HEK293 (cell line): ENCODE results near the gene ATAD1.

ENCODE experiments used
- BCL11B ChIP-seq: fragments of 450-650 bp; formaldehyde crosslinking; IDR thresholded peaks from 2 replicates; pipeline ENCODE4 v1.5.1; 2016; ENCODE audit warnings: low read depth, missing biosample characterization, missing genetic modification characterization
- TCF7L2 ChIP-seq: IDR thresholded peaks from 2 replicates; pipeline ENCODE4 v1.6.1; 2011; ENCODE audit warnings: low read depth, mild to moderate bottlenecking, inconsistent platforms, low read length, moderate library complexity, borderline replicate concordance
- ZFP3 ChIP-seq: fragments of 450-650 bp; formaldehyde crosslinking; IDR thresholded peaks from 2 replicates; pipeline ENCODE4 v1.5.1; 2016; ENCODE audit warnings: low read depth, missing biosample characterization, missing genetic modification characterization
- ZFP37 ChIP-seq: fragments of 450-650 bp; formaldehyde crosslinking; IDR thresholded peaks from 2 replicates; pipeline ENCODE4 v1.5.1; 2016; ENCODE audit warnings: missing biosample characterization, missing genetic modification characterization
- ZNF10 ChIP-seq: fragments of 450-650 bp; formaldehyde crosslinking; IDR thresholded peaks from 2 replicates; pipeline ENCODE4 v1.5.1; 2017; ENCODE audit warnings: missing biosample characterization, missing genetic modification characterization
- ZNF112 ChIP-seq: fragments of 450-650 bp; formaldehyde crosslinking; IDR thresholded peaks from 2 replicates; pipeline ENCODE4 v1.5.0; 2017; ENCODE audit warnings: missing biosample characterization, missing genetic modification characterization
- ZNF157 ChIP-seq: fragments of 450-650 bp; formaldehyde crosslinking; IDR thresholded peaks from 2 replicates; pipeline ENCODE4 v1.5.1; 2016; ENCODE audit warnings: missing biosample characterization, missing genetic modification characterization
- ZNF202 ChIP-seq: fragments of 450-650 bp; formaldehyde crosslinking; IDR thresholded peaks from 2 replicates; pipeline ENCODE4 v1.5.1; 2016; ENCODE audit warnings: missing biosample characterization, missing genetic modification characterization, borderline replicate concordance
- ZNF221 ChIP-seq: fragments of 450-650 bp; formaldehyde crosslinking; IDR thresholded peaks from 2 replicates; pipeline ENCODE4 v1.5.1; 2017; ENCODE audit warnings: missing biosample characterization, missing genetic modification characterization, borderline replicate concordance
- ZNF248 ChIP-seq: fragments of 450-650 bp; formaldehyde crosslinking; IDR thresholded peaks from 2 replicates; pipeline ENCODE4 v1.5.1; 2017; ENCODE audit warnings: missing biosample characterization, missing genetic modification characterization
- ZNF302 ChIP-seq: fragments of 450-650 bp; formaldehyde crosslinking; IDR thresholded peaks from 2 replicates; pipeline ENCODE4 v1.5.1; 2016; ENCODE audit warnings: missing biosample characterization, missing genetic modification characterization, low read depth
- ZNF521 ChIP-seq: fragments of 450-650 bp; formaldehyde crosslinking; IDR thresholded peaks from 2 replicates; pipeline ENCODE4 v1.5.1; 2017; ENCODE audit warnings: missing biosample characterization, mild to moderate bottlenecking, missing genetic modification characterization
- ZNF548 ChIP-seq: fragments of 450-650 bp; formaldehyde crosslinking; IDR thresholded peaks from 2 replicates; pipeline ENCODE4 v1.5.1; 2016; ENCODE audit warnings: missing biosample characterization, missing genetic modification characterization
- ZNF596 ChIP-seq: fragments of 450-650 bp; IDR thresholded peaks from 2 replicates; pipeline ENCODE4 v1.5.0; 2018; ENCODE audit warnings: missing biosample characterization, mild to moderate bottlenecking, missing genetic modification characterization, moderate library complexity
- ZNF701 ChIP-seq: fragments of 450-650 bp; formaldehyde crosslinking; IDR thresholded peaks from 2 replicates; pipeline ENCODE4 v1.5.1; 2016; ENCODE audit warnings: missing biosample characterization, missing genetic modification characterization
- ZNF785 ChIP-seq: fragments of 450-650 bp; formaldehyde crosslinking; IDR thresholded peaks from 2 replicates; pipeline ENCODE4 v1.5.1; 2016; ENCODE audit warnings: missing biosample characterization, missing genetic modification characterization
- ZXDB ChIP-seq: fragments of 450-650 bp; formaldehyde crosslinking; IDR thresholded peaks from 2 replicates; pipeline ENCODE4 v1.5.1; 2016; ENCODE audit warnings: missing biosample characterization, missing genetic modification characterization
- TF ChIP-seq, protein P1 (sequence below): sonication (generic); formaldehyde crosslinking; IDR thresholded peaks from 2 replicates; pipeline ENCODE4 v1.8.1; 2022; ENCODE audit warnings: mild to moderate bottlenecking, moderate library complexity, missing genetic modification reagents
- TF ChIP-seq, protein P2 (sequence below): fragments of 450-650 bp; formaldehyde crosslinking; IDR thresholded peaks from 2 replicates; pipeline ENCODE4 v1.5.1; 2017; ENCODE audit warnings: missing biosample characterization, missing genetic modification characterization
- TF ChIP-seq, protein P3 (sequence below): fragments of 450-650 bp; formaldehyde crosslinking; conservative IDR thresholded peaks from 2 replicates; pipeline ENCODE4 v1.5.1; 2016; ENCODE audit warnings: low read depth, missing biosample characterization, missing genetic modification characterization
- TF ChIP-seq, protein P4 (sequence below): fragments of 450-650 bp; IDR thresholded peaks from 2 replicates; pipeline ENCODE4 v1.5.1; 2018; ENCODE audit warnings: missing biosample characterization, missing genetic modification characterization
- TF ChIP-seq, protein P5 (sequence below): fragments of 450-650 bp; formaldehyde crosslinking; optimal IDR thresholded peaks from 2 replicates; pipeline ENCODE3; 2016; ENCODE audit warnings: missing biosample characterization, mild to moderate bottlenecking, missing genetic modification characterization
- TF ChIP-seq, protein P6 (sequence below): fragments of 450-650 bp; formaldehyde crosslinking; IDR thresholded peaks from 2 replicates; pipeline ENCODE4 v1.5.1; 2016; ENCODE audit warnings: missing biosample characterization, missing genetic modification characterization
- TF ChIP-seq, protein P7 (sequence below): fragments of 450-650 bp; formaldehyde crosslinking; IDR thresholded peaks from 2 replicates; pipeline ENCODE4 v1.5.0; 2017; ENCODE audit warnings: missing biosample characterization, missing genetic modification characterization, borderline replicate concordance

ATAD1 gene

DNA sequence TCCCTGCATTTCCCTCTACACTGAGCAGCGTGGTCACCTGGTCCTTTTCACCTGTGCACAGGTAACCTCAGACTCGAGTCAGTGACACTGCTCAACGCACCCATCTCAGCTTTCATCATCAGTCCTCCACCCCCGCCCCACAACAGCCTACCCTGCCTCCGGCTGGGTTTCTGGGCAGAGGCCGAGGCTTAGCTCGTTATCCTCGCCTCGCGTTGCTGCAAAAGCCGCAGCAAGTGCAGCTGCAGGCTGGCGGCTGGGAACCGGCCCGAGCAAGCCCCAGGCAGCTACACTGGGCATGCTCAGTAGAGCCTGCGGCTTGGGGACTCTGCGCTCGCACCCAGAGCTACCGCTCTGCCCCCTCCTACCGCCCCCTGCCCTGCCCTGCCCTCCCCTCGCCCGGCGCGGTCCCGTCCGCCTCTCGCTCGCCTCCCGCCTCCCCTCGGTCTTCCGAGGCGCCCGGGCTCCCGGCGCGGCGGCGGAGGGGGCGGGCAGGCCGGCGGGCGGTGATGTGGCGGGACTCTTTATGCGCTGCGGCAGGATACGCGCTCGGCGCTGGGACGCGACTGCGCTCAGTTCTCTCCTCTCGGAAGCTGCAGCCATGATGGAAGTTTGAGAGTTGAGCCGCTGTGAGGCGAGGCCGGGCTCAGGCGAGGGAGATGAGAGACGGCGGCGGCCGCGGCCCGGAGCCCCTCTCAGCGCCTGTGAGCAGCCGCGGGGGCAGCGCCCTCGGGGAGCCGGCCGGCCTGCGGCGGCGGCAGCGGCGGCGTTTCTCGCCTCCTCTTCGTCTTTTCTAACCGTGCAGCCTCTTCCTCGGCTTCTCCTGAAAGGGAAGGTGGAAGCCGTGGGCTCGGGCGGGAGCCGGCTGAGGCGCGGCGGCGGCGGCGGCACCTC is 45.3 kb upstream of the ATAD1 start, which contains the start of the genes KLLN and PTEN (continued):
- TF ChIP-seq ZNF248 (no peak), ZNF302 (tag by site-specific recombination) (no peak), ZNF548 (tag by site-specific recombination) (no peak), ZXDB (tag by site-specific recombination) (no peak), TCF7L2 (peak; percentile 33; the same call in 1 of the 2 replicates), ZNF112 (no peak), ZNF202 (tag by site-specific recombination) (no peak), ZFP3 (no peak), ZNF521 (no peak), ZNF157 (tag by site-specific recombination) (no peak), BCL11B (no peak), ZNF10 (no peak), ZNF221 (tag by site-specific recombination) (no peak), ZNF596 (tag by site-specific recombination) (peak; percentile 77), ZFP37 (tag by site-specific recombination) (no peak), ZNF701 (tag by site-specific recombination) (no peak), ZNF785 (no peak; the same call in 1 of the 2 replicates)
- TF ChIP-seq, protein P1, sequence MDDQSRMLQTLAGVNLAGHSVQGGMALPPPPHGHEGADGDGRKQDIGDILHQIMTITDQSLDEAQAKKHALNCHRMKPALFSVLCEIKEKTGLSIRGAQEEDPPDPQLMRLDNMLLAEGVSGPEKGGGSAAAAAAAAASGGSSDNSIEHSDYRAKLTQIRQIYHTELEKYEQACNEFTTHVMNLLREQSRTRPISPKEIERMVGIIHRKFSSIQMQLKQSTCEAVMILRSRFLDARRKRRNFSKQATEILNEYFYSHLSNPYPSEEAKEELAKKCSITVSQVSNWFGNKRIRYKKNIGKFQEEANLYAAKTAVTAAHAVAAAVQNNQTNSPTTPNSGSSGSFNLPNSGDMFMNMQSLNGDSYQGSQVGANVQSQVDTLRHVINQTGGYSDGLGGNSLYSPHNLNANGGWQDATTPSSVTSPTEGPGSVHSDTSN (CRISPR knock-in tag): peak; percentile 42; the same call in 1 of the 2 replicates
- TF ChIP-seq, protein P2, sequence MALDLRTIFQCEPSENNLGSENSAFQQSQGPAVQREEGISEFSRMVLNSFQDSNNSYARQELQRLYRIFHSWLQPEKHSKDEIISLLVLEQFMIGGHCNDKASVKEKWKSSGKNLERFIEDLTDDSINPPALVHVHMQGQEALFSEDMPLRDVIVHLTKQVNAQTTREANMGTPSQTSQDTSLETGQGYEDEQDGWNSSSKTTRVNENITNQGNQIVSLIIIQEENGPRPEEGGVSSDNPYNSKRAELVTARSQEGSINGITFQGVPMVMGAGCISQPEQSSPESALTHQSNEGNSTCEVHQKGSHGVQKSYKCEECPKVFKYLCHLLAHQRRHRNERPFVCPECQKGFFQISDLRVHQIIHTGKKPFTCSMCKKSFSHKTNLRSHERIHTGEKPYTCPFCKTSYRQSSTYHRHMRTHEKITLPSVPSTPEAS (tag by site-specific recombination): no peak
- TF ChIP-seq, protein P3, sequence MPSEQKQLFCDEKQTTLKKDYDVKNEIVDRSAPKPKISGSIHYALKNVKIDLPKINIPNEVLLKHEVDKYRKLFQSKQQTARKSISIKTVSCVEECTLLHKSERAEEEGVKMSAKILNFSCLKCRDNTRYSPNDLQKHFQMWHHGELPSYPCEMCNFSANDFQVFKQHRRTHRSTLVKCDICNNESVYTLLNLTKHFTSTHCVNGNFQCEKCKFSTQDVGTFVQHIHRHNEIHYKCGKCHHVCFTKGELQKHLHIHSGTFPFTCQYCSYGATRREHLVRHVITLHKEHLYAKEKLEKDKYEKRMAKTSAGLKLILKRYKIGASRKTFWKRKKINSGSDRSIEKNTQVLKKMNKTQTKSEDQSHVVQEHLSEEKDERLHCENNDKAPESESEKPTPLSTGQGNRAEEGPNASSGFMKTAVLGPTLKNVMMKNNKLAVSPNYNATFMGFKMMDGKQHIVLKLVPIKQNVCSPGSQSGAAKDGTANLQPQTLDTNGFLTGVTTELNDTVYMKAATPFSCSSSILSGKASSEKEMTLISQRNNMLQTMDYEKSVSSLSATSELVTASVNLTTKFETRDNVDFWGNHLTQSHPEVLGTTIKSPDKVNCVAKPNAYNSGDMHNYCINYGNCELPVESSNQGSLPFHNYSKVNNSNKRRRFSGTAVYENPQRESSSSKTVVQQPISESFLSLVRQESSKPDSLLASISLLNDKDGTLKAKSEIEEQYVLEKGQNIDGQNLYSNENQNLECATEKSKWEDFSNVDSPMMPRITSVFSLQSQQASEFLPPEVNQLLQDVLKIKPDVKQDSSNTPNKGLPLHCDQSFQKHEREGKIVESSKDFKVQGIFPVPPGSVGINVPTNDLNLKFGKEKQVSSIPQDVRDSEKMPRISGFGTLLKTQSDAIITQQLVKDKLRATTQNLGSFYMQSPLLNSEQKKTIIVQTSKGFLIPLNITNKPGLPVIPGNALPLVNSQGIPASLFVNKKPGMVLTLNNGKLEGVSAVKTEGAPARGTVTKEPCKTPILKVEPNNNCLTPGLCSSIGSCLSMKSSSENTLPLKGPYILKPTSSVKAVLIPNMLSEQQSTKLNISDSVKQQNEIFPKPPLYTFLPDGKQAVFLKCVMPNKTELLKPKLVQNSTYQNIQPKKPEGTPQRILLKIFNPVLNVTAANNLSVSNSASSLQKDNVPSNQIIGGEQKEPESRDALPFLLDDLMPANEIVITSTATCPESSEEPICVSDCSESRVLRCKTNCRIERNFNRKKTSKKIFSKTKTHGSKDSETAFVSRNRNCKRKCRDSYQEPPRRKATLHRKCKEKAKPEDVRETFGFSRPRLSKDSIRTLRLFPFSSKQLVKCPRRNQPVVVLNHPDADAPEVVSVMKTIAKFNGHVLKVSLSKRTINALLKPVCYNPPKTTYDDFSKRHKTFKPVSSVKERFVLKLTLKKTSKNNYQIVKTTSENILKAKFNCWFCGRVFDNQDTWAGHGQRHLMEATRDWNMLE: no peak
- TF ChIP-seq, protein P4, sequence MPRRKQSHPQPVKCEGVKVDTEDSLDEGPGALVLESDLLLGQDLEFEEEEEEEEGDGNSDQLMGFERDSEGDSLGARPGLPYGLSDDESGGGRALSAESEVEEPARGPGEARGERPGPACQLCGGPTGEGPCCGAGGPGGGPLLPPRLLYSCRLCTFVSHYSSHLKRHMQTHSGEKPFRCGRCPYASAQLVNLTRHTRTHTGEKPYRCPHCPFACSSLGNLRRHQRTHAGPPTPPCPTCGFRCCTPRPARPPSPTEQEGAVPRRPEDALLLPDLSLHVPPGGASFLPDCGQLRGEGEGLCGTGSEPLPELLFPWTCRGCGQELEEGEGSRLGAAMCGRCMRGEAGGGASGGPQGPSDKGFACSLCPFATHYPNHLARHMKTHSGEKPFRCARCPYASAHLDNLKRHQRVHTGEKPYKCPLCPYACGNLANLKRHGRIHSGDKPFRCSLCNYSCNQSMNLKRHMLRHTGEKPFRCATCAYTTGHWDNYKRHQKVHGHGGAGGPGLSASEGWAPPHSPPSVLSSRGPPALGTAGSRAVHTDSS (tag by site-specific recombination): peak; percentile 57; the same call in 1 of the 2 replicates
- TF ChIP-seq, protein P5, sequence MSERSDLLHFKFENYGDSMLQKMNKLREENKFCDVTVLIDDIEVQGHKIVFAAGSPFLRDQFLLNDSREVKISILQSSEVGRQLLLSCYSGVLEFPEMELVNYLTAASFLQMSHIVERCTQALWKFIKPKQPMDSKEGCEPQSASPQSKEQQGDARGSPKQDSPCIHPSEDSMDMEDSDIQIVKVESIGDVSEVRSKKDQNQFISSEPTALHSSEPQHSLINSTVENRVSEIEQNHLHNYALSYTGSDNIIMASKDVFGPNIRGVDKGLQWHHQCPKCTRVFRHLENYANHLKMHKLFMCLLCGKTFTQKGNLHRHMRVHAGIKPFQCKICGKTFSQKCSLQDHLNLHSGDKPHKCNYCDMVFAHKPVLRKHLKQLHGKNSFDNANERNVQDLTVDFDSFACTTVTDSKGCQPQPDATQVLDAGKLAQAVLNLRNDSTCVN (tag by site-specific recombination): peak; percentile 82
- TF ChIP-seq, protein P6, sequence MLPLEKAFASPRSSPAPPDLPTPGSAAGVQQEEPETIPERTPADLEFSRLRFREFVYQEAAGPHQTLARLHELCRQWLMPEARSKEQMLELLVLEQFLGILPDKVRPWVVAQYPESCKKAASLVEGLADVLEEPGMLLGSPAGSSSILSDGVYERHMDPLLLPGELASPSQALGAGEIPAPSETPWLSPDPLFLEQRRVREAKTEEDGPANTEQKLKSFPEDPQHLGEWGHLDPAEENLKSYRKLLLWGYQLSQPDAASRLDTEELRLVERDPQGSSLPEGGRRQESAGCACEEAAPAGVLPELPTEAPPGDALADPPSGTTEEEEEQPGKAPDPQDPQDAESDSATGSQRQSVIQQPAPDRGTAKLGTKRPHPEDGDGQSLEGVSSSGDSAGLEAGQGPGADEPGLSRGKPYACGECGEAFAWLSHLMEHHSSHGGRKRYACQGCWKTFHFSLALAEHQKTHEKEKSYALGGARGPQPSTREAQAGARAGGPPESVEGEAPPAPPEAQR: 0 out of 2 replicates have a peak, but pooled peaks have one; percentile 76
- TF ChIP-seq, protein P7, sequence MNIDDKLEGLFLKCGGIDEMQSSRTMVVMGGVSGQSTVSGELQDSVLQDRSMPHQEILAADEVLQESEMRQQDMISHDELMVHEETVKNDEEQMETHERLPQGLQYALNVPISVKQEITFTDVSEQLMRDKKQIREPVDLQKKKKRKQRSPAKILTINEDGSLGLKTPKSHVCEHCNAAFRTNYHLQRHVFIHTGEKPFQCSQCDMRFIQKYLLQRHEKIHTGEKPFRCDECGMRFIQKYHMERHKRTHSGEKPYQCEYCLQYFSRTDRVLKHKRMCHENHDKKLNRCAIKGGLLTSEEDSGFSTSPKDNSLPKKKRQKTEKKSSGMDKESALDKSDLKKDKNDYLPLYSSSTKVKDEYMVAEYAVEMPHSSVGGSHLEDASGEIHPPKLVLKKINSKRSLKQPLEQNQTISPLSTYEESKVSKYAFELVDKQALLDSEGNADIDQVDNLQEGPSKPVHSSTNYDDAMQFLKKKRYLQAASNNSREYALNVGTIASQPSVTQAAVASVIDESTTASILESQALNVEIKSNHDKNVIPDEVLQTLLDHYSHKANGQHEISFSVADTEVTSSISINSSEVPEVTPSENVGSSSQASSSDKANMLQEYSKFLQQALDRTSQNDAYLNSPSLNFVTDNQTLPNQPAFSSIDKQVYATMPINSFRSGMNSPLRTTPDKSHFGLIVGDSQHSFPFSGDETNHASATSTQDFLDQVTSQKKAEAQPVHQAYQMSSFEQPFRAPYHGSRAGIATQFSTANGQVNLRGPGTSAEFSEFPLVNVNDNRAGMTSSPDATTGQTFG: no peak
